Activated CD4-positive, alpha-beta T cell treated with anti-CD3 and anti-CD28 coated beads for 36 hours (primary cell): ENCODE data around the gene B4GALT5. TPM values are rescaled to one million over a fixed set of nuclear protein-coding genes. Genes with fewer than 3 reads are reported as not detected.
A peak's percentile ranks its signal among the peaks of the same experiment; 100 is the strongest.
"Not testable (repeated sequence)": the region's sequence is repeated elsewhere in the genome, so short reads cannot be mapped to it uniquely, and the experiment has no call there.

ENCODE experiments used
- ATAC-seq: fragments of 200-7000 bp; cut with Tn5 transposase; one replicate; pipeline ENCODE4 v1.10.0; 2021; ENCODE audit warnings: mild to moderate bottlenecking, moderate library complexity
- CTCF ChIA-PET: fragments of 350-600 bp; sonication (Branson Sonifier 250); formaldehyde crosslinking; loops from one replicate; lab custom pipeline; 2021; ENCODE audit warnings: antibody characterized with exemption; lab: Charles Lee
- POLR2A ChIA-PET: fragments of 350-600 bp; sonication (Branson Sonifier 250); formaldehyde crosslinking; loops from one replicate; lab custom pipeline; 2021; ENCODE audit warnings: antibody characterized with exemption, inconsistent platforms; lab: Charles Lee
- DNase-seq: peaks from one replicate; pipeline ENCODE4 v3.0.0-alpha.2; 2020
- H3K27ac Mint-ChIP-seq: one replicate; pipeline ENCODE4 v1.8.0; 2021; ENCODE audit warnings: mixed read lengths
- H3K27me3 Mint-ChIP-seq: one replicate; pipeline ENCODE4 v1.8.0; 2021; ENCODE audit warnings: mixed read lengths
- H3K36me3 Mint-ChIP-seq: one replicate; pipeline ENCODE4 v1.8.0; 2021; ENCODE audit warnings: low read depth, mixed read lengths
- H3K4me1 Mint-ChIP-seq: one replicate; pipeline ENCODE4 v1.8.0; 2021; ENCODE audit warnings: mixed read lengths
- H3K4me3 Mint-ChIP-seq: one replicate; pipeline ENCODE4 v1.8.0; 2021; ENCODE audit warnings: mild to moderate bottlenecking, moderate library complexity, mixed read lengths
- H3K9me3 Mint-ChIP-seq: one replicate; pipeline ENCODE4 v1.8.0; 2021; ENCODE audit warnings: low read depth, mixed read lengths
- intact Hi-C, 2 experiments: fragments of 100-400 bp; cut with DNase I in 1 of 2; cut with micrococcal nuclease in 1 of 2; formaldehyde crosslinking; loops; one replicate each; pipeline versions ENCODE4 v1.14.2 to v1.15.1; 2022 to 2024; cut with DNase I, micrococcal nuclease
- total RNA-seq, 2 experiments: library from RNA; stranded (reverse); gene quantifications; one replicate each; pipeline ENCODE4 v1.2.3, GENCODE V29; 2021

The B4GALT5 gene
- total RNA-seq, 2 experiments from 2014 or later, result 18.6 to 19.6 TPM

DNA sequence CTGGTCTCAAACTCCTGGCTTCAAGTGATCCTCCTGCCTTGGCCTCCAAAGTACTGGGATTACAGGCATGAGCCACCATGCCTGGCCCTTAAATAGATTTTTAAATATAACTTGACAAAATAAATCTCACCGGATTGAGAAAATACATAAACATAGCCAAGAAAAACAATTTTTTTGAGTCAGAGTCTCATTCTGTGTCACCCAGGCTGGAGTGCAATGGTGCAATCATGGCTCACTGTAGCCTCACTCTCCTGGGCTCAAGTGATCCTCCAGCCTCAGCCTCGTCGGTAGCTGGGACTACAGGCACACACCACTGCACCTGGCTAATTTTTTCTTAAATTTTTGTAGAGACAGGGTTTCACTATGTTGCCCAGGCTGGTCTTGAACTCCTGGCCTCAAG lies 85.4 kb downstream of the B4GALT5 start:
- CTCF ChIA-PET, result interaction anchor here (0.6 to 0.9 kb wide), 3 partner anchors 11 to 228 kb away, joined by 3 read pairs; no protein-coding TSS in a partner anchor
- POLR2A ChIA-PET, H3K4me1 Mint-ChIP-seq, H3K4me3 Mint-ChIP-seq, H3K27ac Mint-ChIP-seq, intact Hi-C loops, H3K36me3 Mint-ChIP-seq, H3K9me3 Mint-ChIP-seq, H3K27me3 Mint-ChIP-seq, DNase-seq, ATAC-seq: not testable (repeated sequence)

DNA sequence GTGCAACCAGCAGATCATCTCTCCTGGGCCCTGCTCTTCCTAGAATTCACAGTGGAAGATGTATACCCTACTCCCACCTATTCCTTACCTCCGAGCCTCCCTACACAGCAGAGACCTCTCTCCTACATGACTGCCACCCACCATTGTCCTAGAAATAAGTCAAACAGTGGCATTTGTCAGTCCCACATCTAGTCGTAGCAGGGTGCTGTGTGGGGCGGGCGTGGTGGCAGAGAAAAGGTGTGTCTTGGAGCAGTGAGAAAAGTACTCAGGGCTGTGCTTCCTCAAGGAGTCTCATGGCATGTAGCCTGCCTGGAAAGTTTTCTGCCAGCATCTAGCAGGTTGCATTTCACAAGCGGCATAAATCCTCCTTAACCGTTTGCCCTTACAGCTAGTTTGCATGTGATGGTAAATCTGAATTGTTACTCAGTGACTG lies 86.3 kb downstream of the B4GALT5 start:
- Mint-ChIP-seq H3K4me1 (no peaks in the 10 kb centered on the region), H3K36me3 (no peaks in the 10 kb centered on the region), H3K4me3 (no peak overlapping the region), H3K27ac (no peak overlapping the region), H3K27me3 (peaks cover 7% of the 10 kb centered on the region), H3K9me3 (no peaks in the 10 kb centered on the region)
- DNase-seq, result no peak
- ATAC-seq, result no peak
- intact Hi-C loops, result no loop called here
- CTCF ChIA-PET, result interaction anchor here (1.1 kb wide), 1 partner anchor 91 kb away, joined by 4 read pairs; no protein-coding TSS in a partner anchor
- POLR2A ChIA-PET, result no interaction called here

DNA sequence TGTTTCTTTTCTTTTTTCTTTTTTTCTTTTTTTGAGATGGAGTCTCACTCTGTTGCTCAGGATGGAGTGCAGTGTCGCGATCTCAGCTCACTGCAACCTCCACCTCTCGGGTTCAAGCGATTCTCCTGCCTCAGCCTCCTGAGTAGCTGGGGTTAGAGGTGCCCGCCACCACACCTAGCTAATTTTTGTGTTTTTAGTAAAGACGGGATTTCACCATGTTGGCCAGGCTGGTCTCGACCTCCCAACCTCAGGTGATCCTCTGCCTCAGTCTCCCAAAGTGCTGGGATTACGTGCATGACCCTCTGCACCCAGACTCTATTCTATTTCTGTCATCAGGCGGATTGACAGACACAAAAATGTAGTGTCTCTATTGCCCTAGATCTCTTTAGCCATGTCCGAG lies 88.7 kb downstream of the B4GALT5 start:
- H3K27ac Mint-ChIP-seq, H3K4me3 Mint-ChIP-seq, intact Hi-C loops, DNase-seq, H3K4me1 Mint-ChIP-seq, H3K9me3 Mint-ChIP-seq, ATAC-seq, POLR2A ChIA-PET, H3K36me3 Mint-ChIP-seq: not testable (repeated sequence)
- H3K27me3 Mint-ChIP-seq, result peaks cover 15% of the 10 kb centered on the region
- CTCF ChIA-PET, result interaction anchor here (0.8 to 1.8 kb wide), 3 partner anchors 13 to 221 kb away, joined by 3 to 7 read pairs (median 4); no protein-coding TSS in a partner anchor

DNA sequence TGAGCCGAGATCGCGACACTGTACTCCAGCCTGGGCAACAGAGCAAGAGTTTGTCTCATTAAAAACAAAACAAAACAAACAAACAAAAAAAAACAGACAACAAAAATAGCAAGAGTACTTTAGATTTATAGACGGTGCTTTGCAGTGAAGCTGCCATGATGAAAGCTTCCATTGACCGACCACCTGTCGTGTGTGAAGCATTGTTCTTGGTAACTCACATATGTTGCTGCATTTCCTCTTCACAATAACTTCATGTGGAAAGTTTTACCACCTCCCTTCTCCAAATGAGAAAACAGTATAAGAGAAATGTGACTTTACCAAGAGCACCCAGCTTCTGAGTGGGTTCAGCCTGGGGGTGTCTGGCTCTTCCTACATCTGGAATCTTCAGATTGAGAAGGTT lies 89.4 kb downstream of the B4GALT5 start:
- DNase-seq (no peak), ATAC-seq (no peak)
- intact Hi-C loops, result no loop called here
- peaks cover 1% of the 10 kb centered on the region for H3K36me3 Mint-ChIP-seq
- H3K27ac Mint-ChIP-seq, result no peak overlapping the region
- peaks cover 7% of the 10 kb centered on the region for H3K9me3 Mint-ChIP-seq
- H3K4me3 Mint-ChIP-seq, result no peak overlapping the region
- CTCF ChIA-PET, result interaction anchor here (0.8 to 1.0 kb wide), 2 partner anchors 12 to 85 kb away, joined by 3 to 4 read pairs; no protein-coding TSS in a partner anchor
- POLR2A ChIA-PET, result interaction anchor here (0.6 kb wide), 1 partner anchor 38 kb away, joined by 3 read pairs; no protein-coding TSS in a partner anchor
- H3K4me1 Mint-ChIP-seq, result no peaks in the 10 kb centered on the region
- peaks cover 15% of the 10 kb centered on the region for H3K27me3 Mint-ChIP-seq

DNA sequence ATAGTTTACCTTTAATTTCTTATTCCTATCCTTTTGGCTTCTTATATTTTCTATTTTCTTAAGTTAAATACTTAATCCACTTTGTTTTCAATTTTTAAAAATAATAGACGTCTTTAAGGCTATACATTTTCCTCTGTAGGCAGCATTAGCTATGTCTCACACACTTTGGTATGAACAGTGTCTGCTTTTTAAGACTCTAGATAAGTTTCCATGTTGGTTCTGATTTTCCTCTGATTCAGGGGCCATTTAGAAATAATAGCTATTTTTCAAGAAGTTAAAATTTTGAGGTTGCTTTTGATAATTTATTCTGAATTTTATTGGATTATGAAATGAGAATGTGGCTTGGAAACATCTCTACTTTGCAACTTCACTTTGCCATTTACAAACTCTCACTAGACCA lies 91.4 kb downstream of the B4GALT5 start:
- Mint-ChIP-seq H3K9me3 (peaks cover 7% of the 10 kb centered on the region), H3K27me3 (peaks cover 15% of the 10 kb centered on the region), H3K4me1 (no peaks in the 10 kb centered on the region), H3K27ac (no peak overlapping the region), H3K36me3 (peaks cover 1% of the 10 kb centered on the region), H3K4me3 (no peak overlapping the region)
- intact Hi-C loops, result no loop called here
- DNase-seq (no peak), ATAC-seq (no peak)
- ChIA-PET POLR2A (no interaction called here), CTCF (no interaction called here)

DNA sequence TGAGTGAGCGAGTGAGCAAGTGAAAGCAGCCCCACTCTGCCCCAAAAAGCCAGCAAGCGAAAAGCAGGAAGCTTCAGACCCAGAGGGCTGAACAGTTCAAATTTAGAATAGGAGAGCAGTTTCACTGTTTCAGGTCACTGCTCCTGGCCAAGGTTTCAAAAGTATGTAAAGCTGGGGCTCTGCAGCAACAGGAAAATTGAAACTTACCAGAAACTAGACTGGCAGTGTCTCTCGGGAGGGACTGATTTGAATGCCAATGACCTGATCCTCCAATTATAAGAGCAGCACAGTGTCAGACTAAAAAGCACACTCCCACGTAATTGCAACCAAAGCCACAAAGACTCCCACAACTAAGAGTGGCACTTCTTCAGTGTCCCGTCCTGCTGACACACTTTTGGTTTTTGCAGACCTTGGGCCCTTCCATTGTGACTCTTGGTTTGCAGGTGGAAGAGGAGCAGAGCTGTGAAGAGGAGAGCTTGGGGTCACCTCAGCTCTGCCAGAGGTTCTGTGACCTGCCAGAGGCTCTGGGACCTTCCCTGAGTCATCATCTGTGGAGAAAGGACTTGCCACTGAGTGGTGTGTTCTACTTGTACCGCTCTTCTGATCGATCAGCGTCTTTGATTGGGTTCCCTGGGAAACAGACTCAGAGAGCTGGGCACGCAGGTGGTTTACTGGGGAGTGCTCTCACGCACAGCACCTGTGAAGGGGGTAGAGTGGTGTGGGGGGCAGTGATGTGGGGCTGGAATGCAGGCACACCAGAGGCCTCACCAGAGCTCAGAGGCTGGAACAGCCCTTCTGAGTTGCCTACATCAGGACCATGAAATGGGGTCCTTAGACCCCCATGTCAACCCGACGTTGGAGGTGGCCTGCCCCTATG lies 93.1 kb downstream of the B4GALT5 start:
- DNase-seq (peak; percentile 50), ATAC-seq (peak; percentile 86)
- POLR2A ChIA-PET, result interaction anchor here (0.6 kb wide), 1 partner anchor 155 kb away, joined by 3 read pairs; no protein-coding TSS in a partner anchor
- CTCF ChIA-PET, result interaction anchor here (0.6 to 1.5 kb wide), 5 partner anchors 31 to 381 kb away, joined by 3 read pairs; no protein-coding TSS in a partner anchor
- no peak overlapping the region for H3K27ac Mint-ChIP-seq
- peaks cover 7% of the 10 kb centered on the region for H3K9me3 Mint-ChIP-seq
- no peaks in the 10 kb centered on the region for H3K4me1 Mint-ChIP-seq
- peaks cover 1% of the 10 kb centered on the region for H3K36me3 Mint-ChIP-seq
- intact Hi-C loops, result no loop called here
- no peak overlapping the region for H3K4me3 Mint-ChIP-seq
- peaks cover 12% of the 10 kb centered on the region for H3K27me3 Mint-ChIP-seq

DNA sequence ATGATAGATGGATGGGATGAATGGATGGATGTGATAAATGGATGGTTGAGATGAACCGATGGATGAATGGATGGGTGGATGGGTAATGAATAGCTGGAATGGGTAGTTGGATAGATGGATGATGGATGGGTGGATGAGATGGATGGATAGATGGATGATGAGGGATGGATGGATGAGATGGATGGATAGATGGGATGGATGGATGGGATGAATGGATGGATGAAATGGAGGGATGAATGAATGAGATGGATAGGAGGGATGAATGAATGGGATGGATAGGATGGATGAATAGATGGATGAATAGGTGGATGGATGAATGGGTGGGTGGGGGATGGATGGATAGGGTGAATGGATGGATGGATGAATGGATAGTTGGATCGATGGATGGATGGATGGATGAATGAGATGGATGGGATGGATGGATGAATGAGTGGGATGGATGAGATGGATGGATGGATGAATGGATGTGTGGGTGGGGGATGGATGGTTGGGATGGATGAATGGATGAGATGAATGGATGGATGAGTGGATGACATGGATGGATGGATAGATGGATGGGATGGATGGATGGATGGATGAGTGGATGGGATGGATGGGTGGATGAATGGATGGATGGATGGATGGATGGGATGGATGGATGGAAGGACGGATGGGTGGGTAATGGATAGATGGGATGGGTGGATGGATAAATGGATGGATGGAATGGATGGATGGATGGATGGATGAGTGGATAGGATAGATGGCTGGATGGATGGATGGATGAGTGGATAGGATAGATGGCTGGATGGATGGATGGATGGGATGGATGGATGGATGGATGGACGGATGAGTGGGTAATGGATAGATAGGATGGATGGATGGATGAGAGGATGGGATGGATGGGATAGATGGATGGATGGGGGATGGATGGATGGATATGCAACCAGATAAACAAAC lies 94.3 kb downstream of the B4GALT5 start:
- CTCF ChIA-PET, result interaction anchor here (1.5 kb wide), 1 partner anchor 78 kb away, joined by 3 read pairs; no protein-coding TSS in a partner anchor
- H3K27me3 Mint-ChIP-seq, result peaks cover 9% of the 10 kb centered on the region
- POLR2A ChIA-PET, result no interaction called here
- peaks cover 7% of the 10 kb centered on the region for H3K9me3 Mint-ChIP-seq
- no peaks in the 10 kb centered on the region for H3K4me1 Mint-ChIP-seq
- no peak overlapping the region for H3K4me3 Mint-ChIP-seq
- intact Hi-C loops, result no loop called here
- H3K27ac Mint-ChIP-seq, result no peak overlapping the region
- no peak for DNase-seq
- peaks cover 1% of the 10 kb centered on the region for H3K36me3 Mint-ChIP-seq
- ATAC-seq, result no peak

DNA sequence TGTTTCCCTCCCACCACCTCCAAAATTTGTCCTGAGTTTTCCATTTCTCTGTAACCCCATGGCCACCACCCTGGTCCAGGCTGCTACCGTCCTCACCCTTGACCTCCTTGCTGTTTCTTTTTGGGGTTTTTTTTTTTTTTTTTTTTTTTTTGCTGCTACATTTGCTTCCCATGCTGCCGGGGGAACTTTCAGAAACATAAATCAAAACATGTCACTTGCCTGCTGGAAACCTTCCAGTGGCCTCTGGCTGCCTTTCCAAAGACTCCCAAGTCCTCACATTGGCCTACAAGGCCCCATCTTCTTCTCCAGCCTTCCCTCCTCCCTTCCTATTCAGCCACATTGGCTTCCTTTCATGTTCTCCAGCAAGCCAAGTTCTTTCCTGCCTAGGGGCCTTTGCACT lies 95.4 kb downstream of the B4GALT5 start:
- DNase-seq (no peak), ATAC-seq (no peak)
- ChIA-PET CTCF (no interaction called here), POLR2A (interaction anchor here (0.6 kb wide), 1 partner anchor 37 kb away, joined by 3 read pairs; no protein-coding TSS in a partner anchor)
- H3K4me3 Mint-ChIP-seq, result no peak overlapping the region
- H3K36me3 Mint-ChIP-seq, result peaks cover 1% of the 10 kb centered on the region
- H3K27ac Mint-ChIP-seq, result no peak overlapping the region
- intact Hi-C loops, result no loop called here
- H3K9me3 Mint-ChIP-seq, result peaks cover 7% of the 10 kb centered on the region
- H3K4me1 Mint-ChIP-seq, result no peaks in the 10 kb centered on the region
- H3K27me3 Mint-ChIP-seq, result peaks cover 9% of the 10 kb centered on the region

DNA sequence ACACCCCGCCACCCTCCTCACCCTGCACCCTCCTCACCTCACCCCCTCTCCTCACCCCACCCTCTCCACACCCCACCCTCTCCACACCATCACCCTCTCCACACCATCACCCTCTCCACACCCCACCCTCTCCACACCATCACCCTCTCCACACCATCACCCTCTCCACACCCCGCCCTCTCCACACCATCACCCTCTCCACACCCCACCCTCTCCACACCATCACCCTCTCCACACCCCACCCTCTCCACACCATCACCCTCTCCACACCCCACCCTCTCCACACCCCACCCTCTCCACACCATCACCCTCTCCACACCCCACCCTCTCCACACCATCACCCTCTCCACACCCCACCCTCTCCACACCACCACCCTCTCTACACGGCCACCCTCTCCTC lies 96.3 kb downstream of the B4GALT5 start:
- H3K9me3 Mint-ChIP-seq, DNase-seq, ATAC-seq, H3K36me3 Mint-ChIP-seq, H3K4me3 Mint-ChIP-seq, H3K27ac Mint-ChIP-seq, intact Hi-C loops, H3K4me1 Mint-ChIP-seq, H3K27me3 Mint-ChIP-seq: not testable (repeated sequence)
- ChIA-PET CTCF (interaction anchor here (0.8 kb wide), 1 partner anchor 11 kb away, joined by 3 read pairs; no protein-coding TSS in a partner anchor), POLR2A (interaction anchor here (0.6 kb wide), 1 partner anchor 38 kb away, joined by 3 read pairs; no protein-coding TSS in a partner anchor)

DNA sequence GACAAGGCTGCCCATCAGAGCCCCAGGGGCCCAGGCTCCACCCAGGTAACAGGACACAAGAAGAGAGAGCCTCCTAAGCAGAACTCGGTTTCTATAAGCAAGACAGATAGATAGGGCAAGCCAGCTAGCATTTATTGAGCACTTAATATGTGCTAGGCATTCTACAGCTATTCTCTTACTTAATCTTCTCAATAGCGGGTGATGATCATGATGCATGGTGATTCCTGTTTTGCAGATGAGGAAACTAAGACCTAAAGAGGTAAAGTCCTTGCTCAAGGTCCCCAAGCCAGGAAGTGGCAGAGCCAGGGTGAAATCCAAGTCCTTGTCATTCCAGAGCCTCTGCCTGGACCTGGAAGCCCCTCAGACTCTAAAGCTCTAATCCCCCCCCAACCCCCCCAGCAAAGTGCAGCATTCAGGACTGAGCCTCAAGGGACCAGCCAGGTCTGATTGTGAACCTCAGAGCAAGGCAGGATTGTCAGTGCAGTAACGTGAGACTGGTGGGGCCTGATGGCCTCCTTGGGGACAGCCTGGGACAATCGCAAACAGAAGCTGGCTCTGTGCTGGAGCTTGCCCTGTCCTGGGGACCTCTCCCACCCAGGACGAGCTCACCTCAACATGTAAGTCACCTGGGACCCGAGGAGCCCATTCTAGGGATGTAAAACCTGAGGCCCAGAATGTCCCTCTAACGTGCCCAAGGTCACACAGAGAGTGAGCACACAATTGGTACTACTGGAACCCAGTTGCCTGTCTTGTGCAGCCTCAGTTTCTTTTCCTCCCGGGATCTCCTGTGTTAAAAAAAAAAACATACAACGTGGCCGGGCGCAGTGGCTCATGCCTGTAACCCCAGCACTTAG lies 97.3 kb downstream of the B4GALT5 start:
- POLR2A ChIA-PET, result no interaction called here
- CTCF ChIA-PET, result interaction anchor here (0.8 to 4.9 kb wide), 2 partner anchors 12 to 73 kb away, joined by 3 to 26 read pairs; no protein-coding TSS in a partner anchor
- ATAC-seq (no peak), DNase-seq (no peak)
- intact Hi-C loops, result no loop called here
- H3K27ac Mint-ChIP-seq, result no peak overlapping the region
- no peaks in the 10 kb centered on the region for H3K4me1 Mint-ChIP-seq
- no peak overlapping the region for H3K4me3 Mint-ChIP-seq
- H3K27me3 Mint-ChIP-seq, result peaks cover 2% of the 10 kb centered on the region
- H3K9me3 Mint-ChIP-seq, result peaks cover under 1% of the 10 kb centered on the region
- no peaks in the 10 kb centered on the region for H3K36me3 Mint-ChIP-seq
